NCI-H446 treated with DMSO at 0.1 percent for 48 hours (cell line): ENCODE measurements around the gene FCHSD2.
"Not testable (repeated sequence)": the region's sequence is repeated elsewhere in the genome, so short reads cannot be mapped to it uniquely, and the experiment has no call there.

Source experiments
- DNase-seq: peaks from one replicate; lab custom pipeline; 2025; lab: John Stamatoyannopoulos, UW

Gene FCHSD2

DNA sequence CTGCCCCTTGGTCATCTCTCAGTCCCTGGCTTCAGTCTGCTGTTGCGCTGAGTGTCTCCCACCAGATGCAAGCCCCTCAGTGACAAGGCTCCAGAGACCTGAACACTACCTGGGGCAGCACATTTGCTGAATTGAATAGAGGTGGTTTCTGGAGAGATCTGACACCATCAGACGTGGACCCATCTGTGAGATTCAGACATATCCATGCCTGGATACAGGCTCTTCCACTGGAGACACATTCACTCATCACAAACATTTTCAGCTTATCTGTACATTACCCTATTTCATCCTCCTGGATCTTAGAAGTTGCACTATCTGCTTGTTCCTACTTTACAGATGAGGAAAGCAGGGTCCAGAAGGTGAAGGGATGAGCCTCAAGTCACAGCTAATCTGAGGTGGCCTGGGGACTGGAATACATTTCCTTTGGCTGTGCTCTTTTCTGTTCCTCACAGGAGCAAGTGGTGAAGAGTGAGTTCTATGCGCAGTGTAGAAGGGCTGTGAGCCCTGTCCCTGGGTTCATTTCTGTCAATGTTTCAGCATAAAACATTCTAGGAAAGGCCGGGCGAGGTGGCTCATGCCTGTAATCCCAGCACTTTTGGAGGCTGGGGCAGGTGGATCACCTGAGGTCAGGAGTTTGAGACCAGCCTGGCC is 308.9 kb downstream of the FCHSD2 start:
- DNase-seq: no peak

DNA sequence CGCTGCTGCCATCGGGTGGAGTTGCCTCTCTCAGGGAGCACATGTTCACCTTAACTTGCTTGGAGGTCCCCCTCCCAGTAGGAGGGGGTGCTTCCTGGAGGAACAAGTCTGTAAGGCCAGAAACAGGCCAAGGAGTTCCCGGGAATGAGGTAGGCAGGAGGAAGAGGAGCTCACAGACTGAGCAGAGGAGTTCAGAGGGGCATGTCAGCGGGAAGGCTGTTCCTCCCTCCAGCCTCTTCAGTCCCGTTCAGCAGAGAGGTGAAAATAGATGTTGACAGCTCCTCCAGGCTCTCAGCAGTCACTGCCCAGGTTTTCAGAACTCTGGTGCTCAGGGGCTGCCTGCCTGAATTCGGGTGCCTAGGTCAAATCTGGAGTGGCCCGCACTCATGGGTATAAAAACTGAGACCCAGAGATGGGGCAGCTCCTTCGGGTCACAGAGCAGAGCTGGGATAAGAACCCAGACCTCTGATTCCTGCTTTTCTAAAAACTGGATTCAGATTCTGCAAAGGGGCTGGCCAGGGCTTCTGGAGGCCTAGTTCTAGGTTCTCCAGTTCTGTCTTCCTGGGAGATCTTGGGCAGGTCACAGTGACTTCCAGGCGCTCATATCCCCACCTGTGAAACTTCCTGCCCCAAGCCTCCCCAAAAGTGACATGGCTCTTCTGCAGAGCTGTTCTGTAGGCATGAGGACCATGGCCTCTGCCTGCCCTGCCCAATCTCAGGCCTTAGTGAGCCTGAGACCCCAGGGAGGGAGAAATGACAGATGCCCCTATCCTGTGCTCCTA is 309.6 kb downstream of the FCHSD2 start:
- DNase-seq: no peak

DNA sequence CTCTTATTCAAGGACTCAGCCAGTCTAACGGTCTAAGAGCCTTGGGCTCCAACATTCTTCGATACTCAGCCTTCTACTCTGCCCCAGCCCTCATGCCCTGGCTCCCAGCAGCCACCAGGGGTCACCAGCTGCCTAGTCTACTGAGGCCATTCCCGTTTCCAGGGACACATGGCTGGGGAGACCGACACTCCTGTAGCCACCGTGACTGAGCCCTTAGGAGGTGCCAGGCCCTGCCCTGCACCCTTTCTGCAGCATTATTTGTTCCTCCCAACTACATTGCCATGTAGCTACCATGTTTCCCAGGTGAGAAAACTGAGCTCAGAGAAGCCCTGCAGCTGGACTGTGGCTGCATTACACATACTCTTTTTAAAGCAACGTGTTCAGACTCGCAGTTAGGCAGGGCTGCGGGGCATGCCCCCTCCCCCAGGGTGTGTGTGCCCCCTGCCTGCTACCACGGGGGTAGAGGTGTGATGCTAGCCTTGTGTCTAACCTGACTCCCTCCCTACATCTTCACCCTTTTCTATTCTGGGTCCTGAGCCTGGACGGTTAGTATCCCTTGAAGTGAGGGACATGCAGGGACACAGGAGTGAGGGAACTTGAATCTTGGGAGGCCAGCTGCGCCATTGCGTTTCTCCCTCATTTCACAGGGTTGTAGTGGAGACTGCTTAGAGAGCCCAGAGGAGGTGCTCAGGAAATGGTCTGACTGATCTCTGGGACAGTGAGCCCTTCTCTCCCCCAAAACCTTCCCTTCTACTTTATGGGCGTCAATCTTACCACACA is 310.4 kb downstream of the FCHSD2 start:
- DNase-seq: peak; percentile 51

DNA sequence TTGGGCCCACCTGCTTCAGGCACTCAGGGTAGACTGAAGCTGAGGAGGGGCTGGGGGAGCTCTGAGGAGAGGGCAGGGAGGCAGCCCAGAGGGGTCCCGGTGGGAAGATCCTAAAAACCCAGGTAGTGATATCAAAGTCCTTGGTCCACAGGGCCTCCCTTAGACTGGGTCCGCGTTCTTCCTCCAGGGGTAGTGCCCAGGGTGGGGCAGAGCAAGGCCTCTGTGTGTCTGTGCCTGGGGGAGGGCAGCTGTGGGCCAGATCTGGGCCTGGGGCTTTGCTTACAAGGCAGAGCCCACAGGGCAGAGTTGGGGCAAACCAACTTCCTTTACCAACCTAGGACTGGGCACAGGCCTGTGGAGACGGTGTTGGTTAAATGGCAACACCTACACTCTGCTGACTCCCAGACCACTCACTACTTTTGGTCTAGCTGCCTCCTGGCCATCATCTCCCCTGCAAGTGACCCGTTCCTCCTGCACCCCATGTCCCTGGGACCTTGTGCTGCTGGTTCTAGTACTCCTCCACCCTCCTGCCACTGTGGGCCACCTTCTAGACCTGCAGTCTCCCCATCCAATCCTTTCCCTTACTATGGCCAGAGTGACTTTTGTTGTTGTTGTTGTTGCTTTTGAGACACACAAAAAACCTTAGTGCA is 312.1 kb downstream of the FCHSD2 start:
- no peak for DNase-seq

DNA sequence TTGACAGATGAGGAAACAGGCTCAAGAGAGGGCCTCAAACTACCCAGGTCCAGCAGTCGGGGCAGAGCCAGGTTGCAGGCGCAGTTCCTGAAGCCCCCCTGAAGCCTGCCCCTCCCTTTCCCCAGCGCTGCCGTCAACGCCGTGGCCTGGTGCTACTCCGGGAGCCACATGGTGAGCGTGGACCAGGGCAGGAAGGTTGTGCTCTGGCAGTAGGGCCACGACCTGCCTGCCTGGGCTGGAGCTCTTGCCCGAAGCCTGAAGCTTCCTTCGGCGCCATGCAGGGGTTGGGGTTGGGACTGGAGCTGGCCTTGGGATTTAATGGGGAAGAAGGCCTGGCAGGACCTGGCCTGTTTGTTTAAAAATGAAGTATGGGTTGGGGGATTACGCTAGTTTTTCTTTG is 312.9 kb downstream of the FCHSD2 start:
- DNase-seq: no peak

DNA sequence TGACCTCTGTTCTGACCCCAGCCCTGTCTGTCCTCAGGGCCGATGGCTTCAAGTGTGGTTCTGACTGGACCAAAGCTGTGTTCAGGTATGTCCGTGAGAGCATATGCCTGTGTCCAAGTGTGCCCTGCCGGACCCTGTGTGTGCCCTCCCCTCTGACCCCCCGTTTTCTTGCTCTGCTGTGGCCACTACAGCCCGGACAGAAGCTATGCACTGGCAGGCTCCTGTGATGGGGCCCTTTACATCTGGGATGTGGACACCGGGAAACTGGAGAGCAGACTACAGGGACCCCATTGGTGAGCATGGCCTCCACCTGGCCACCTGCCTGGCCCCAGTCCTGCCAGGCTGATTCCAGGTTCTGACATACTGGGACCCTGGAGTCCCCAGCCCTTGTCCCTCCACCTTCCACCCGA is 313.4 kb downstream of the FCHSD2 start:
- no peak for DNase-seq

DNA sequence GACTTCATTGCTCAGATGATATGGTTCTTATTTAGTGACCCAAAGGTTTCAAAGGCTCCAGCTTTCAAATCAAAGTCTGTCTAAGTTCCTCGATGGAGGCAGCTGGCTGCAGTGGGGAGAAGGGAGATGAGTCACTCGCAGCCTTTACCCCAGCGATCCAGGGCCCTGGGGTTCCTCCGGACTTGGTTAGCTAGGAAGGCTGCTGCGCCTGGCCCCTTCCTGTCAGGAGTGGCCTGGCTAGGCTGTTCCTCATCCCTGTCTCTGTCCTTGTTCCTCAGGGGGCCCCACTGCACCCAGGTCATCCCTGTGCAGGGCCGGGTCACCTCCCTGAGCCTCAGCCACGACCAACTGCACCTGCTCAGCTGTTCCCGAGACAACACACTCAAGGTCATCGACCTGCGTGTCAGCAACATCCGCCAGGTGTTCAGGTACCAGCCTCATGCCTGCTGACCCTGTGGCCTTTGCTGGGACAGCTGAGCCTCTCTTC is 314.0 kb downstream of the FCHSD2 start:
- DNase-seq: no peak

DNA sequence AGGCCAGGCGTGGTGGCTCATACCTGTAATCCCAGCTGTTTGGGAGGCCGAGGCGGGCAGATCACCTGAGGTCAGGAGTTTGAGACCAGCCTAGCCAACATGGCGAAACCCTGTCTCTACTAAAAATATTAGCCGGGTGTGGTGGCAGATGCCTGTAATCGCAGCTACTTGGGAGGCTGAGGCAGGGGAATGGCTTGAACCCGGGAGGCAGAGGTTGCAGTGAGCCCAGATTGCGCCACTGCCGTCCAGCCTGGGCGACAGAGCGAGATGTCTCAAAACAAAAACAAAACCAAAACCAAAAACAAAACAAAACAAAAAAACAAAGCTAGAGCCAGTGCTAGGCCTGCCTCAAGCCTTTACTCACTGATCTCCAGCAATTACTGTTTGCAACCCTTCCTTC is 314.5 kb downstream of the FCHSD2 start:
- DNase-seq: not testable (repeated sequence)

DNA sequence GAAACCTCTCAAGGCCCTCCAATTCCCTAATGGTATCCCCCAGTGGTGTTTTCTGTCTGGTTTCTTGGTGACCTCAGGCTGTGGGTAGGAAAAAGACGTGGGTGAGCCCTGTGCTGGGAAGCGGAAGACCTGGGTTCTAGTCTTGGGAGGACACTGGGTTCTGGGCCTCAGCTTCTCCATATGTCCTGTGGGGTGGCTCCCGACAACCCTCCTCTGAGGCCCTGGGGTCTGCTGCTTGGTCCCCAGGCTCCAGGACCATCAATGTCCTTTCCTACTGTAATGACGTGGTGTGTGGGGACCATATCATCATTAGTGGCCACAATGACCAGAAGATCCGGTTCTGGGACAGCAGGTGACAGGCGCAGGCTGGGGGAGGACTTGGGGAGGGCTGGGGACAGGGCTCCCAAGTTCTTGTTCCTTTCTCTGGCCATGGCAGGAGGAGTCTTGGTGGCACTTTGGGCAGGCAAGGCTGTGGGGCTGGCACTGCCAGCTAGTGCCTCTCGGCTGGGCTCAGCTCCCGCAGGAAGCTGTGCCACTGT is 315.1 kb downstream of the FCHSD2 start:
- no peak for DNase-seq

DNA sequence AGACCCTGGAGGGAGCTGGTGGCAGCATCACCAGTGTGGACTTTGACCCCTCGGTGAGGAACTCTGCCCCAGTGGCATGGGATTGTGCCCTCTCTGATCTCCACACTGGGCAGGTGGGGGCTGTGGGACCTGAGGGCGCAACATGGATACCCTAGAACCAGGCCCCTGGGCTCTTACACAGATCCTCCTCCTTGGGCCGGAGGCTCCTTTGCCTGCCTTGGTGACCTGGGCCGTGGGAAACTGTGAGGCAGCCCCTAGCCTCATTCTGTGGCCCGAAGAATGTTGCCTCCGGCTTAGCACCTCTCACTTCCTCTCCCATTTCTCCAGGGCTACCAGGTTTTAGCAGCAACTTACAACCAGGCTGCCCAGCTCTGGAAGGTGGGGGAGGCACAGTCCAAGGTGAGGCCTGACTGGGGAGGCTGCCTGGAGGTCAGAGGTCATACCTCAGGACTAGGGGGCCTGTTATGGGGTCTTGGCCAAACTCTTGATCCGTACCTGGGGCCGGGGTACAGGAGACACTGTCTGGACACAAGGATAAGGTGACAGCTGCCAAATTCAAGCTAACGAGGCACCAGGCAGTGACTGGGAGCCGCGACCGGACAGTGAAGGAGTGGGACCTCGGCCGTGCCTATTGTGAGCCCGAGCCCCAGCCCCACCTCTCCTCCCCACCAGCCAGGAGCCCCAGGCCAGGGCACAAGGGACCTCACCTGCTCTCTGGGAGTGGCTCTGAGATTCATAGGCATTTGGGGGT is 315.8 kb downstream of the FCHSD2 start:
- DNase-seq: no peak

DNA sequence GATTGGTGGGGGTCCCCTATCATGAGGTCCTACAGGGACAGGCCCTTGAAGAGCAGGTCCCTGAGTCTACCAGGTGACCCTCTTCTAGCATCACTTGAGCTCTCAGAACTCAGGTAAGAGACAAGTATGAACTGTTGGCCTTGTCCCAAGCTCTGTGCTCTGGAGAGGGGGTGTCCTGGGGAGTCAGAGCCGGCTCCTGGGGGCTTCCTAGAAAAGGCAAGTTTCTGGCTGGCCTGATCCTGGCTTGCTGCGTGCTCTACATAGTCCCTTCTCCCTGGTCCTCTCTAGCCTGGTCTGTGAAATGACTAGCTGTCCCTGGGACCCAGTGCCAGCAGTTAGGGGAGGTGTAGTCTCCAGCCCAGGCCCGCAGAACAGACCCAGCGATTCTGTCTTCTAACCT is 316.5 kb downstream of the FCHSD2 start:
- no peak for DNase-seq

DNA sequence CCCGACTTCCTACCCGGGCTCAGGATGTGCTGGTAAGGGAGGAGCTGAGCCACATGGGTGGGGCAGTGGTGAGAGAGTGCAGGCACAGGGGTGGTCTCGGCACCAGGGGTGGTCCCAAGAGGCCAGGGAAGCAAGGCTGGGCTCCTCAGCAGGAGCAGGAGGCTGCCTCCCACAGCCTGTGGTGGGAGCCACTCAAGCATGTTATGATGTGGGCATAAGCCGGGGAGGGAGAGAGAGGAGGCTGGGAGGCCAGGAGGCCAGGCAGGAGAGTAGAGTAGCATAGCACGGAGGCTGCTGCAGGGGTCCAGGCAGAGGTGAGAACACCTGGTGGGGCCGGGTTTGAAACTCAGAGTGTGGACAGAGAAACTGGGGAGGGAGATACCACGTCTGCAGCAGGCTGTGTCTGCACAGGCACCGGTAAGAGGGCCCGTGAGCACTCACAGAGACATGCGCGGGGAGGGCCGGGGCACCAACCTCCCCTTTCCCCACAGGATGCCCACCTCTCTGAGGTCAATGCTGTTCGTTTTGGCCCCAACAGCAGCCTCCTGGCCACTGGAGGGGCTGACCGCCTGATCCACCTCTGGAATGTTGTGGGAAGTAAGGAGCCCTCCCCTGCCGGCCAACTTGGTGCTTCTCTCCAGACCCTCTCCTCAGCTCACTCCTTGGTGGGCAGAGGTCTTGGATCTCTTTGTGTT is 317.2 kb downstream of the FCHSD2 start:
- no peak for DNase-seq

DNA sequence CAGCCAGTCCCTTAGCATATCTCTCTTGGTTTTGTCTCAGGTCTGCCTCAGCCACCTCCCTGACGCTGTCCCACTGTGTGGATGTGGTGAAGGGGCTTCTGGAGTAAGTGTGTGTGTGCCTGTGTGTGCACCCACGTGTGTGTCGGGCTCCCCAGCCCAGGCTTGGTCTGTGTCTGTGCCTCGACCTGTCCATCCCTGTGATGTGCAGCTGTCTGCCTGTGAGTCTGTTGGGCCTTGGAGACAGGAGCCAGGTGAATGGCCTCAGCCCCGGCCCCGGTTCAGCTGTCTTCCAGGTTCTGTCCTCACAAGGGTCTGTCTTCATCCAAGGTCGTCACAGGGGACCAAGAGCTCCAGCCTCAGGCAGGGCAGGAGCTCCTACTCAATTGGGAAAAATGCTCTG is 318.1 kb downstream of the FCHSD2 start:
- no peak for DNase-seq

DNA sequence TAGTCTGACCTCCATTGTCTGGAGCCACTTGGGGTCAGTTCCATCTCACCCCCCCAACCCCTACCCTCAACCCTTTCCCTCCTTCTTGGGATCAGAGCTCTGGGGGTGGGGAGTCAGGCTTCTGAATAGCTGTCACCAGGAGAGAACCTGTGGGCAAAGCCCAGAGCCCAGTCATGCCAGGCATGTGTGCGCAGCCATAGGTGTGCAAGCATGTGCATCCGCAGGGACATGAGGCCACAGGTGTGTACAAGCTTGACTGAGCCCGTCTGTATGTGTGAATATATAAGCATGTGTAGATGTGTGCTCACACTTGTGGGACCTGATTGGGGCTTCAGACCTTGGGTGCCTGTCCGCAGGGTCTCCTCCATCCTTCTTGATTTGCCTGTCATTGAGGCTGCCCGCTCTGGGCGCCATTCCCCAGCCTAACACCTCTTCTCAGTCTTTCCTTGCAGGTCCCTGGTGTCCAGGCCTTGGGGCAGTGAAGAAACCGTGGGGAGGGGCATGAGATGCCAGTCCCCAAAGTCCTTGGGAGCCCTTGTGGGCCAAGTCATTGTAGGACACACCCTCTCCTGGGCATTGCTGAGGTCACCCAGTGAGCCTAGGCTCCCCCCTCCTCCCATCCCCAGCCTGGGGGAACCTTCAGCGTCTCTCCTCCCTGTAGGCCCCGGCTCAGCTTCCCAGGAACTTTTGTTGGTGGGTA is 318.9 kb downstream of the FCHSD2 start:
- no peak for DNase-seq

DNA sequence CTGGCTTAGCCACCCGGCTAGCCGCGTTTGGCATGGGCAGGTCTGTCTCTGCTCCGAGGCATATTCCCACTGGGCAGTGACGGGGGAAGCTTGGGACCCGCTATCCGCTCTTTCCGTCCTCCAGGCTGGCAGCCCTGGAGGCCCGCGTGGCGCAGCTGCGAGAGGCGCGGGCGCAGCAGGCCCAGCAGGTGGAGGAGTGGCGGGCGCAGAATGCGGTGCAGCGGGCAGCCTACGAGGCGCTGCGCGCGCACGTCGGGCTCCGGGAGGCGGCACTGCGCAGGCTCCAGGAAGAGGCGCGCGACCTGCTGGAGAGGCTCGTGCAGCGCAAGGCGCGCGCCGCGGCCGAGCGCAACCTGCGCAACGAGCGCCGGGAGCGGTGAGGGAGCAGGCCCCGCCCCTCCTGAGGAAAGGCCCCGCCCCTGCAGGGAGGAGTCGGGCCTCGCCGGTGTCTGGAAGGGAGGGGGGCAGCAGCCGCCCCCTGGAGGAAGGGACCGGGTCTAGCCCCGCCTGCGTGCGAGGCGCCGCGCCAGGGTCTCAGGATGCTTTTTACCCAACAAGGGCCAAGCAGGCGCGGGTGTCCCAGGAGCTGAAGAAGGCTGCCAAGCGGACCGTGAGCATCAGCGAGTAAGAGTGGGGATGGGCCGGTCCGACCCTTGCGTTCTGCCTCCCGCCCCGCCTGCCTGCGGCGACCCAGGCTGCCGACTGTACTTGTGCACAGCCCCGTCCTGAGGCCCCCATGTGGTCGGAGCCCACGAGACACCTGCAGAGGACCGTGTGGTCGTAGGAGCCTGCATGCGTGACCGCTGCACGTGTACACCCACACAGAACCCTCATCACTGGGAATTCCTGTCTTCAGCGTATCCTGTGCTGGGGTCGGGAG is 320.0 kb downstream of the FCHSD2 start:
- peak; percentile 83 for DNase-seq

DNA sequence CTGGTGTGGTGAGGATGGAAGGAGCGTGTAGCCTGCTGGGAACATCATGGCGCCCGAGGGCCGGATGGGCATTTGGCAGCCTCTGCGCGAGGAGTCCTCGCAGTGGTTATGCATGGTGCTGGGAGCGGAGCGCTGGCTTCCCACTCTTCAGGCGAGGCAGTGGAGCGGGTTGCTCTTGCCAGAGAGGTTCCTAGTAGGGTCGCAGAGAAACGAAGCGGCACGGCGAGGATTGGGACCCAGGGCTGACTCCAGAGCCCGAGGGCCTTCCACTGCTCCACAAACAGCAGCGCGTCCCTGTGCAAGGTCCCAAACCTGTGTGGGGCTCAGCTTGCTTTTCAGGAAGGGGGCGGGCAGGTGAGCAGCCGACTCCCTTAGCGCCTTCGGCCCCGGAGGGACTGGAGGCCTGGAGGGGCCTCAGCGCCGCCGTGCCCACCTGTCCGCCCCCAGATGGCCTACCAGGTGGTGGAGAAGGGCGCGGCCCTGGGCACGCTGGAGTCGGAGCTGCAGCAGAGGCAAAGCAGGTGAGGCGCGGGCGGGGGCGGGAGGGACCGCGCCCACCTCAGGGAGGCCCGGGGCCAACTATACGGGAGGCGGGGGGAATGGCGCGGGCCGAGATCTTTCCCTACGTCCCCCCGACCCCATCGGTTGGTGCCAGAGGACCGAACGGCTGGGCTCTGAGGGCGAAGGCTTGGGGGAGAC is 320.7 kb downstream of the FCHSD2 start:
- no peak for DNase-seq

DNA sequence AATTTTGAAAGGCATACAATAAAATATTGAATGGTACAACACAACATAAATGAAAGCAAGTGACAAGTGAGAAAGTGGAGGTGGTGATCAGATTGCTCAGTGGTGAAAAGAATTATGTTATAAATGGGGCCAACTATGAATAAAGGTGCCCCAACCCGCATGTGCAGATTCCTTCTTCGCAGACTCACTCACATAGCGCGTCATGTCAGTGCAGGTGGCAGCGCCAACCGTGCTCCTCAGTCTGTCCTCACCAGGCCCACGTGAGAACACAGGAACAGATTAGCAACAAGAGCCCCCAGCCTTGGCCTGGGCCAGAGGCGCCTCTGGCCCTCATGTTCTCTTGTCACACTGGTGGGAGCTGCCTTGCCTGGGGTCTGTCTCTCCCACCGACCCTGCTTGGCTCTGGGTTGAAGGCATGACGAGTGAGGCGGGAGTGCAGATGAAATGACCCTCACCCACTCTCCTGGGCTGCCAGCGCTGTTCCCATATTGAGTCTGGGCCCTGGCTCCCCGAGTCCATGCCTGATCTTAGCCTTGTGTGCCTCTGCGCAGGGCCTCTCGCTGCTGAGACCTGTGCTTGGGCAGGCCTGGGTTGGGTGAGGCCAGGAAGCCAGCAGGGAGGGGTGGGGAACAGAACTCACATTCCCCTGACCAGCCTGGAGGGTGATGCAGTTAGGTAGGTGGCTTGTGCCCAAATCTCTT is 321.5 kb downstream of the FCHSD2 start:
- DNase-seq: no peak

DNA sequence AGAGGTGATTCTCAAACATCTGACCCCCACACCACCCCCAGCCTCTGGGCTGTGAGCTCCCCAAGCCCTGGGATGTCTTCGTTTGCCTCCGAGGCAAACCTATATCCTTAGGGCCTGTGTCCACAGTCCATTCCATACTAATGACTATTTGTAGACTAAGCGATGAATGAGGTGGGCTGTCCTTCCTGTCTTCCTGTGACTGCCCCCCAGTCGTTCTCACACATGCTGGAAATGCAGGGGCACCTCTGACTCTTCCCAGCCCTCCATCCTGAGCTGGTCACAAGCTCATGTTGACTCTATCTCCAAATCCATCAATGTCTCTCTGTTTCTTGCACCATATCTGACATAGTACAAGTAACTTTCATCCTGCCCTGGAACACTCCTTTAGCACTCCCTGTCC is 323.1 kb downstream of the FCHSD2 start:
- DNase-seq: no peak
